Right lobe of liver (tissue), 6 donors: ENCODE measurements around the gene RAD9B. TPM values are rescaled to one million over a fixed set of nuclear protein-coding genes. Genes with fewer than 3 reads are reported as not detected.
"Not testable (repeated sequence)": the region's sequence is repeated elsewhere in the genome, so short reads cannot be mapped to it uniquely, and the experiment has no call there.

Experiments used
- ATAC-seq, 4 donors: fragments of 200-7000 bp; cut with Tn5 transposase; one replicate each; pipeline ENCODE4 v1.9.1; 2020; ENCODE audit warnings: mild to moderate bottlenecking in 4 of 4, moderate library complexity in 4 of 4
- DNase-seq, 3 donors: peaks; one replicate each; pipeline ENCODE4 v3.0.0-alpha.2; 2020
- H3K27ac ChIP-seq, 3 donors: fragments of 200-600 bp; one replicate each; pipeline ENCODE4 v1.8.0; 2022
- H3K27me3 ChIP-seq, 2 donors: fragments of 200-600 bp; one replicate each; pipeline ENCODE4 v1.8.0; 2022
- H3K36me3 ChIP-seq, 4 donors: fragments of 200-600 bp; sonication (generic) in 1 of 4; one replicate each; pipeline versions ENCODE4 v1.5.1 to v1.8.0; 2017 to 2022; ENCODE audit warnings: control low read depth in 1 of 4
- H3K4me1 ChIP-seq, 4 donors: fragments of 200-600 bp; sonication (generic) in 1 of 4; one replicate each; pipeline versions ENCODE4 v1.5.1 to v1.8.0; 2017 to 2022; ENCODE audit warnings: control low read depth in 1 of 4
- H3K4me3 ChIP-seq, 3 donors: fragments of 200-600 bp; one replicate each; pipeline ENCODE4 v1.8.0; 2022
- H3K9me3 ChIP-seq, 4 donors: fragments of 200-600 bp; sonication (generic) in 1 of 4; one replicate each; pipeline versions ENCODE4 v1.5.1 to v1.8.0; 2017 to 2022; ENCODE audit warnings: control low read depth in 1 of 4
- CTCF ChIP-seq, 4 donors: fragments of 200-600 bp in 3 of 4; fragments of 450-650 bp in 1 of 4; IDR thresholded peaks; one replicate each; pipeline versions ENCODE4 v1.5.1 to v1.8.0; 2016 to 2022; ENCODE audit warnings: antibody characterized with exemption in 4 of 4, mild to moderate bottlenecking in 2 of 4
- POLR2A ChIP-seq: fragments of 450-650 bp; IDR thresholded peaks from one replicate; pipeline ENCODE4 v1.6.1; 2017; ENCODE audit warnings: antibody characterized with exemption, mild to moderate bottlenecking
- WGBS: methylation state at CpG from one replicate; pipeline ENCODE4 v1.1.6; 2018; ENCODE audit warnings: low coverage, low lambda C conversion rate; ENCODE audit not compliant: insufficient coverage; ENCODE audit errors: missing lambda C conversion rate; 5-methylcytosine and 5-hydroxymethylcytosine counted together
- intact Hi-C, 2 donors: fragments of 100-400 bp; cut with DNase I; formaldehyde crosslinking; loops; one replicate each; pipeline versions ENCODE4 v1.11.2 to v1.14.1; 2022
- total RNA-seq, 6 experiments: library from RNA; depleted of rRNA in 2 of 6; stranded (reverse); fragments of >200 nt in 2 of 6; fragmentation: NEBNext Ultra II Directional in 3 of 6; extraction: Animal tissue kit (Norgen Biotek cat#: 25700) in 3 of 6; gene quantifications; one replicate each; pipeline versions ENCODE4 v1.1.0 to v1.2.4, GENCODE V29; 2016 to 2023
- donor health status: DM: no; HTN: yes; CAD: no.
- donor health status: DM: no; HTN: no; CAD: no.
- donor health status: DM: no; HTN: no; CAD: no.
- donor health status: DM: no; HTN: yes; CAD: no.
- donor health status: DM: no; HTN: yes; CAD: no.

The RAD9B gene
- total RNA-seq, 6 experiments from 2014 or later: 0.37 to 0.58 (median 0.51) TPM; not detected in 1

DNA sequence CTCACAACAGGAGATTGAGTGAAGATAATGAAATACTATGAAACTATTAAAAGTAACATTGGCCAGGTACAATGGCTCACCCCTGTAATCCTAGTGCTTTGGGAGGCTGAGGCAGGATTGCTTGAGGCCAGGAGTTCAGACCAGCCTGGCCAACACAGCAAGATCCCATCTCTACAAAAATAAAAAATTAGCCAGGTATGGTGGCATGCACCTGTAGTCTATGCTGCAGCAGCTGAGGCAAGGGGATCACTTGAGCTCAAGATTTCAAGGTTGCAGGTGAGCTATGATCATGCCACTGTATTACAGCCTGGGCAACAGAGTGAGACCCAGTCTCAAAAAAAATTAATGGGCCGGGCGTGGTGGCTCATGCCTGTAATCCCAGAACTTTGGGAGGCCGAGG is 14.9 kb downstream of the RAD9B start:
- ATAC-seq (no peak), DNase-seq (no peak)
- intact Hi-C loops: loop anchor here in 1 of 2 donors (10.0 kb wide), 1 partner anchor 62 kb away; the partner anchor contains the start of gene ARPC3
- Histone ChIP-seq H3K27me3 (no peaks in the 10 kb centered on the region), H3K9me3 (no peaks in the 10 kb centered on the region), H3K27ac (no peak overlapping the region), H3K4me1 (no peaks in the 10 kb centered on the region), H3K36me3 (no peaks in the 10 kb centered on the region), H3K4me3 (no peak overlapping the region)
- WGBS: 88% methylated on average over 3 of the region's 3 CpGs
- TF ChIP-seq CTCF (IDR thresholded peaks at IDR 0.05) (no peak), POLR2A (no peak)

DNA sequence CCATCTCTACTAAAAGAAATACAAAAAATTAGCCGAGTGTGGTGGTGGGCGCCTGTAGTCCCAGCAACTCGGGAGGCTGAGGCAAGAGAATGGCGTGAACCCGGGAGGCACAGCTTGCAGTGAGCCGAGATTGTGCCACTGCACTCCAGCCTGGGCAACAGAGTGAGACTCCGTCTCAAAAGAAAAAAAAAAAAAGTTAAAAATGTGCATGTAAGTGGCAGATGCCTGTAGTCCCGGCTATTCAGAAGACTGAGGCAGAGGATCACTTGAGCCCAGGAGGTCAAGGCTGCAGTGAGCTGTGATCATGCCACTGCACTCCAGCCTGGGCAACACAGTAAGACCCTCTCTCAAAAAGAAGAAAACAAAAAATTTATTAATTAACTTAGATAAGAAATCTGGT is 15.9 kb downstream of the RAD9B start:
- H3K36me3 ChIP-seq, H3K27ac ChIP-seq, H3K4me3 ChIP-seq, H3K27me3 ChIP-seq, ATAC-seq, H3K9me3 ChIP-seq, H3K4me1 ChIP-seq, DNase-seq: not testable (repeated sequence)
- intact Hi-C loops: loop anchor here in 1 of 2 donors (10.0 kb wide), 1 partner anchor 63 kb away; the partner anchor contains the start of gene ARPC3
- 91% methylated on average over 6 of the region's 8 CpGs for WGBS

DNA sequence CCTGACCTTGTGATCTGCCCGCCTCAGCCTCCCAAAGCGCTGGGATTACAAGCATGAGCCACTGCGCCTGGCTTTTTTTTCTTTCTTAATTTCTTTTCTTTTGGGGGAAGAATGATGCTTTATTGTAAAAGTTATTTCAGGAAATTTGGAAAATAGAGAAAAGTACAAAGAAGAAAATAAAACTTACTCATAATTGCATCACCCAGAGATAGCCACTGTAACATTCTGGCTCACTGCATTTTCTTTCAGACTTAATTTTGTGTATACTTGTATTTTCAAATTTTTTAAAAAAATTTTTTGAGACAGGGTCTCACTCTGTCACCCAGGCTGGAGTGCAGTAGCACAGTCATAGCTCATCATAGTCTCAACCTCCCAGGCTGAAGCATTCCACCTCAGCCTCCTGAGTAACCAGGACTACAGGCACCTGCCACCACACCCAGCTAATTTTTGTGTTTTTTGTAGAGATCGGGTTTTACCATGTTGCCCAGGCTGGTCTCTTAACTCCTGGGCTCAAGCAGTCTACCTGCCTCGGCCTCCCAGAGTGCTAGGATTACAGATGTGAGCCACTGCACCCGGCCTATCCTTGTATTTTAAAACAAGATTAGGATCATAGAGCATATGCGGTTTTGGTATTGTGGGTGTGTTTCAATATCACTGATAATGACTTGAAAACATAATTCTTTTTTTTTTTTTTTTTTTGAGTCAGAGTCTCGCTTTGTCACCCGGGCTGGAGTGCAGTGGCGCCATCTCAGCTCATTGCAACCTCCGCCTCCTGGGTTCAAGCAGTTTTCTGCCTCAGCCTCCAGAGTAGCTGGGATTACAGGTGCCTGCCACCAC is 19.0 kb downstream of the RAD9B start:
- H3K27me3 ChIP-seq, ATAC-seq, H3K27ac ChIP-seq, H3K4me3 ChIP-seq, H3K4me1 ChIP-seq, DNase-seq, intact Hi-C loops, H3K36me3 ChIP-seq, H3K9me3 ChIP-seq: not testable (repeated sequence)
- WGBS: 91% methylated on average over 10 of the region's 11 CpGs

- WGBS: 96% methylated on average over 4 of the region's 6 CpGs
- H3K9me3 ChIP-seq: no peaks in the 10 kb centered on the region
Observed at GRCh38 chr12:110528277-110528839, 26.2 kb downstream of the RAD9B start.

GRCh38 chr12:110530511-110530910 is 28.4 kb downstream of the RAD9B start:
- ATAC-seq: no peak
- Histone ChIP-seq H3K27me3 (no peaks in the 10 kb centered on the region), H3K4me3 (no peak overlapping the region), H3K36me3 (no peaks in the 10 kb centered on the region), H3K4me1 (peaks cover 0 to 17% (median 11%) of the 10 kb centered on the region in 4 donors), H3K9me3 (no peaks in the 10 kb centered on the region), H3K27ac (no peak overlapping the region)
- WGBS: 75% methylated on average over 2 of the region's 2 CpGs
- DNase-seq: no peak
- TF ChIP-seq CTCF (IDR thresholded peaks at IDR 0.05) (no peak), POLR2A (no peak)
- intact Hi-C loops: no loop called here

More at GRCh38 chr12:110528277-110528839, 26.2 kb downstream of the RAD9B start:
- no peaks in the 10 kb centered on the region for H3K36me3 ChIP-seq
- intact Hi-C loops: no loop called here
- no peaks in the 10 kb centered on the region for H3K27me3 ChIP-seq
- no peak for TF ChIP-seq POLR2A
- TF ChIP-seq CTCF (IDR thresholded peaks at IDR 0.05): no peak
- no peak for DNase-seq
- H3K4me3 ChIP-seq: no peak overlapping the region
- ATAC-seq: no peak
- H3K27ac ChIP-seq: no peak overlapping the region
- H3K4me1 ChIP-seq: peaks cover 0 to 12% (median 7%) of the 10 kb centered on the region in 4 donors
